GM15510 (cell line): ENCODE measurements around the gene RAPGEF5.

Experiments
- POLR2A ChIP-seq: IDR thresholded peaks from 3 replicates; pipeline ENCODE4 v1.6.1; 2011; ENCODE audit warnings: borderline replicate concordance; ENCODE audit not compliant: insufficient read length; ENCODE audit errors: extremely low read depth

RAPGEF5 gene

GRCh38 chr7:22093001-22093400, 264.0 kb downstream of the RAPGEF5 start:
- no peak for TF ChIP-seq POLR2A

DNA sequence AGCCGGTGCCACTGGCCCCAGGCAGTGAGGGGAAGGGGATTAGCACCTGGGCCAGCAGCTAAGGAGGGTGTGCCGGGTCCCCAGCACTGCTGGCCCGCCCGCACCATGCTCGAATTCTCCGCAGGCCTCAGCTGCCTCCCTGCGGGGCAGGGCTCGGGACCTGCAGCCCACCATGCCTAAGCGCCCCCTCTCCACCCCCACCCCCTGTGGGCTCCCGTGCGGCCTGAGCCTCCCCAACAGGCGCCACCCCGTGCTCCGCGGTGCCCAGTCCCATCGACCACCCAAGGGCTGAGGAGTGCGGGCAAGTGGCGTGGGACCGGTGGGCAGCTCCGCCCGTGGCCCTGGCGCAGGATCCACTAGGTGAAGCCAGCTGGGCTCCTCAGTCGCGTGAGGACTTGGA, 266.4 kb downstream of the RAPGEF5 start:
- TF ChIP-seq POLR2A: no peak

DNA sequence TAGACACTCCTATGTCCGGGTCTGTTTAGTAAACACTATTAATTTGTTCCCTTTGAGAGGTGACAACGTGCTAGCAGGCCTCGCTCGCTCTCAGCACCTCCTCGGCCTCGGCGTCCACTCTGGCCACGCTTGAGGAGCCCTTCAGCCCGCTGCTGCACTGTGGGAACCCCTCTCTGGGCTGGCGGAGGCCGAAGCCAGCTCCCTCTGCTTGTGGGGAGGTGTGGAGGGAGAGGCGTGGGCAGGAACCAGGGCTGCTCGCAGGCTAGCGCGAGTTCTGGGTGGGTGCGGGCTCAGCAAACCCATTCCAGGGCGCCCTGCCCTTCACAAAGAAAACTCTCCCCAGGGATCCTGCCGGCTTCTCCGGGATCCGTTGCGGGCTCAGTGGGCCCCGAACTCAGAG, 266.8 kb downstream of the RAPGEF5 start:
- TF ChIP-seq POLR2A: no peak

GRCh38 chr7:22088827-22089226, 268.1 kb downstream of the RAPGEF5 start:
- TF ChIP-seq POLR2A: no peak

- no peak for TF ChIP-seq POLR2A
These were observed 269.1 kb downstream of the RAPGEF5 start for GRCh38 chr7:22087861-22088260.

DNA sequence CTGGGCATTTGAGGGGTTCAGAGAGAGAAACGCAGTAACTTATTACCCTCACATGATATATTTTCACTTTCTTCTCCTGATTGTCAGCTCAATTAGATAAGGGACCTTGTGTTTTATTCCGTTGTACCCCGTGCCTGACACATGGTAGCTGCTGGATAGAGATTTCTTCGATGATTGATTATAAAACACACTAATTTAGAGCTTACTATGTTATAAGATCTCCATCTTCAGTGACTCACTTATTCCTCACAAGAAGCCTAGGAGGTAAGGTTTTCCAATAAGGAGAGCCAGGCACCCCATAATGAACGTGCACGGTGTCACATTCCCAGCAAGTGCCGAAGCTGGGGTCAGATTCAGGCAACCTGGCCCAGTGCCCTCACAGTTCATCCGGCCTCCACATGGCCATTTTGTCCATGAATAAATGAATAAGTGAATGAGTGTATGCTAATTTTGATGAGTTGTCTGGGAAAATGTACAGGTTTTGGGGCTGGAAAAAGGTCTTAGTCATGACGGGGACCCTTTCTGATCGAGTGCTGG, 273.2 kb downstream of the RAPGEF5 start:
- TF ChIP-seq POLR2A: no peak

GRCh38 chr7:22082886-22083703, 273.9 kb downstream of the RAPGEF5 start:
- TF ChIP-seq POLR2A: no peak

GRCh38 chr7:22082553-22082885, 274.4 kb downstream of the RAPGEF5 start:
- no peak for TF ChIP-seq POLR2A

DNA sequence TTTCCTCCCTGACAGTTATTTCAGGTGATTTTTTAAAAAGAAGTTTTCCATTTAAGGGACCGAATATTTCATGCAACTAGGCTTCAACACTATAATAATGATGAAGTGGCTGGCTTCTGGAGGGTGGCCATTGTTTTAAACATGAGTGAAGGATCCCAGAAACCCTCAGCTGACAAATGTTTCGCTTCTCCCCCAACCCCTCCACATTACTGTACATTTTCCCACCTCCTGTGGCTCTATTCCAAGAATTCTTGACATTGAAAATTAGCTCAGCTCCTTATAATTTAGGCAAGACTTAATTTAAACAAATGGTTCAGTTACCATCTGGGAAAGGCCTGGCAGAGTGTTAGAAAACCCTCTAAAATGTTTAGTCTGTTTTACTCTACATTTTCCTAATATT, 281.4 kb downstream of the RAPGEF5 start:
- no peak for TF ChIP-seq POLR2A

DNA sequence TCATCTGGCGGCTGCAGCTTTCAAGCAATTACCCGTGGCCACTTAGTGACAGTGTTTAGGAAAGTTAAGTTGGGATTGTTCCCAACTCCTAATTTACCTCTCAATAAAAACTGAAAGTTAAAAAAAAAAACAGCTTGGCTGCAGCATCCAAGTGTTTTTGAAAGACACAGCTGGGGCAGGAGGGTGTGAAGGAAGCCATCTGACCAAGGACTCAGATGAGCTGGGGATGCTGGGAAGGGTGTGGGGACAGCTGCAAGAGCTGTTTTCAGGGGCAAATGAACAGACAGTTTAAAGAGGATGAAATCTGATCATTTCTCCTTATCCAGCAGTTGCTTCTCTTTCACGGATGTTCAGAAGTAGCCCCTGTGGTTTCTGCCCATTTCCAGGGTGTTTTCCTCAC, 282.1 kb downstream of the RAPGEF5 start:
- TF ChIP-seq POLR2A: no peak
